Ishikawa (cell line): ENCODE results near the gene THOC5.

ENCODE experiments used
- CEBPB ChIP-seq: IDR thresholded peaks from 2 replicates; pipeline ENCODE4 v1.6.1; 2012
- CREB1 ChIP-seq: IDR thresholded peaks from 2 replicates; pipeline ENCODE4 v1.6.1; 2012; ENCODE audit warnings: low read depth
- EGR1 ChIP-seq: IDR thresholded peaks from 2 replicates; pipeline ENCODE4 v1.6.1; 2012
- EP300 ChIP-seq: IDR thresholded peaks from 2 replicates; pipeline ENCODE4 v1.6.1; 2012; ENCODE audit warnings: borderline replicate concordance
- FOXM1 ChIP-seq: IDR thresholded peaks from 2 replicates; pipeline ENCODE4 v1.6.1; 2012; ENCODE audit warnings: low read depth, borderline replicate concordance
- MAX ChIP-seq: IDR thresholded peaks from 2 replicates; pipeline ENCODE4 v1.6.1; 2012
- NFIC ChIP-seq: IDR thresholded peaks from 2 replicates; pipeline ENCODE4 v1.6.1; 2012
- RAD21 ChIP-seq: IDR thresholded peaks from 2 replicates; pipeline ENCODE4 v1.6.1; 2012; ENCODE audit warnings: low read depth
- REST ChIP-seq: IDR thresholded peaks from 2 replicates; pipeline ENCODE4 v1.6.1; 2012; ENCODE audit warnings: low read depth, mild to moderate bottlenecking
- TAF1 ChIP-seq: IDR thresholded peaks from 2 replicates; pipeline ENCODE4 v1.6.1; 2012; ENCODE audit warnings: low read depth, mild to moderate bottlenecking
- TCF12 ChIP-seq: IDR thresholded peaks from 2 replicates; pipeline ENCODE4 v1.6.1; 2012; ENCODE audit warnings: low read depth
- TEAD4 ChIP-seq: IDR thresholded peaks from 2 replicates; pipeline ENCODE4 v1.6.1; 2012
- USF1 ChIP-seq: IDR thresholded peaks from 2 replicates; pipeline ENCODE4 v1.6.1; 2012
- YY1 ChIP-seq: IDR thresholded peaks from 2 replicates; pipeline ENCODE4 v1.6.1; 2012; ENCODE audit warnings: low read depth
- ZBTB7A ChIP-seq: IDR thresholded peaks from 2 replicates; pipeline ENCODE4 v1.6.1; 2012; ENCODE audit warnings: low read depth

The THOC5 gene

GRCh38 chr22:29484642-29485041 lies 68.9 kb downstream of the THOC5 start:
- no peak for TF ChIP-seq CREB1
- no peak for TF ChIP-seq TCF12
- no peak for TF ChIP-seq EGR1
- no peak for TF ChIP-seq USF1
- TF ChIP-seq RAD21 = no peak
- no peak for TF ChIP-seq CEBPB
- no peak for TF ChIP-seq REST
- no peak for TF ChIP-seq TEAD4
- TF ChIP-seq MAX = no peak

GRCh38 chr22:29483254-29483653 lies 70.3 kb downstream of the THOC5 start:
- TF ChIP-seq YY1 = no peak
- TF ChIP-seq TCF12 = no peak
- TF ChIP-seq RAD21 = no peak
- TF ChIP-seq FOXM1 = no peak
- no peak for TF ChIP-seq CEBPB
- TF ChIP-seq REST = no peak
- no peak for TF ChIP-seq NFIC
- no peak for TF ChIP-seq USF1
- no peak for TF ChIP-seq CREB1
- no peak for TF ChIP-seq ZBTB7A
- no peak for TF ChIP-seq TEAD4

- TF ChIP-seq TAF1 = no peak
- no peak for TF ChIP-seq ZBTB7A
- no peak for TF ChIP-seq RAD21
Measured at GRCh38 chr22:29482726-29483125, 70.8 kb downstream of the THOC5 start.

- TF ChIP-seq REST (no peak), MAX (no peak), NFIC (no peak), CREB1 (no peak), TEAD4 (no peak), EGR1 (no peak), YY1 (no peak), RAD21 (no peak), TCF12 (no peak), EP300 (no peak)
Measured at GRCh38 chr22:29482253-29482652, 71.3 kb downstream of the THOC5 start.

GRCh38 chr22:29481265-29482000 lies 72.1 kb downstream of the THOC5 start:
- TF ChIP-seq MAX (no peak), EP300 (no peak), EGR1 (no peak), USF1 (no peak), TAF1 (no peak), TCF12 (no peak), REST (no peak), RAD21 (no peak), CREB1 (no peak), YY1 (no peak), ZBTB7A (no peak), TEAD4 (no peak), CEBPB (no peak), FOXM1 (no peak), NFIC (no peak)
